ENCODE results near the gene PRKAG1.

PRKAG1 gene

GRCh38 chr12:49032276-49032675, 13.7 kb upstream of the PRKAG1 start:
- peaks cover 62% of the 10 kb centered on the region for H3K36me3 Mint-ChIP-seq (ENCODE audit: low read depth)
- H3K27me3 Mint-ChIP-seq (ENCODE audit: low read depth): no peaks in the 10 kb centered on the region
- peaks cover 4% of the 10 kb centered on the region for H3K4me1 Mint-ChIP-seq
- no peak overlapping the region for H3K27ac Mint-ChIP-seq
- H3K9me3 Mint-ChIP-seq: no peaks in the 10 kb centered on the region
- no peak overlapping the region for H3K4me3 Mint-ChIP-seq
- TF ChIP-seq CTCF (IDR thresholded peaks at IDR 0.05; ENCODE audit: unreplicated experiment in 3 of 3): no peak

- H3K4me3 Mint-ChIP-seq: no peak overlapping the region
- H3K4me1 Mint-ChIP-seq: peaks cover 4% of the 10 kb centered on the region
- no peak overlapping the region for H3K27ac Mint-ChIP-seq
- H3K36me3 Mint-ChIP-seq (ENCODE audit: low read depth): peaks cover 59% of the 10 kb centered on the region
- no peaks in the 10 kb centered on the region for H3K27me3 Mint-ChIP-seq (ENCODE audit: low read depth)
- TF ChIP-seq CTCF (IDR thresholded peaks at IDR 0.05; ENCODE audit: unreplicated experiment in 3 of 3): no peak
- H3K9me3 Mint-ChIP-seq: no peaks in the 10 kb centered on the region
Observed at GRCh38 chr12:49031573-49032161, 13.1 kb upstream of the PRKAG1 start.

- Mint-ChIP-seq H3K27me3 (ENCODE audit: low read depth) (no peaks in the 10 kb centered on the region), H3K9me3 (no peaks in the 10 kb centered on the region), H3K4me3 (no peak overlapping the region), H3K36me3 (ENCODE audit: low read depth) (peaks cover 55% of the 10 kb centered on the region), H3K4me1 (peaks cover 4% of the 10 kb centered on the region), H3K27ac (no peak overlapping the region)
- TF ChIP-seq CTCF (IDR thresholded peaks at IDR 0.05; ENCODE audit: unreplicated experiment in 3 of 3): no peak
Observed at GRCh38 chr12:49030714-49031572, 12.4 kb upstream of the PRKAG1 start.

- Mint-ChIP-seq H3K4me1 (peaks cover 4% of the 10 kb centered on the region), H3K27ac (no peak overlapping the region), H3K27me3 (ENCODE audit: low read depth) (no peaks in the 10 kb centered on the region), H3K9me3 (no peaks in the 10 kb centered on the region), H3K4me3 (no peak overlapping the region), H3K36me3 (ENCODE audit: low read depth) (peaks cover 54% of the 10 kb centered on the region)
- no peak for TF ChIP-seq CTCF (IDR thresholded peaks at IDR 0.05; ENCODE audit: unreplicated experiment in 3 of 3)
Observed at GRCh38 chr12:49030119-49030518, 11.5 kb upstream of the PRKAG1 start.

- Mint-ChIP-seq H3K4me1 (peaks cover 1% of the 10 kb centered on the region), H3K27me3 (ENCODE audit: low read depth) (no peaks in the 10 kb centered on the region), H3K27ac (no peak overlapping the region), H3K4me3 (no peak overlapping the region), H3K36me3 (ENCODE audit: low read depth) (peaks cover 47% of the 10 kb centered on the region), H3K9me3 (no peaks in the 10 kb centered on the region)
- TF ChIP-seq CTCF (IDR thresholded peaks at IDR 0.05; ENCODE audit: unreplicated experiment in 3 of 3): no peak
Observed at GRCh38 chr12:49028666-49029275, 10.2 kb upstream of the PRKAG1 start.

All from nephron (organoid).